COLO668 (cell line): ENCODE measurements around the gene UBE2A.
A peak's percentile ranks its signal among the peaks of the same experiment; 100 is the strongest.

Experiments used
- DNase-seq: peaks from one replicate; lab custom pipeline; 2025; ENCODE audit not compliant: unreplicated experiment; lab: John Stamatoyannopoulos, UW

UBE2A gene

DNA sequence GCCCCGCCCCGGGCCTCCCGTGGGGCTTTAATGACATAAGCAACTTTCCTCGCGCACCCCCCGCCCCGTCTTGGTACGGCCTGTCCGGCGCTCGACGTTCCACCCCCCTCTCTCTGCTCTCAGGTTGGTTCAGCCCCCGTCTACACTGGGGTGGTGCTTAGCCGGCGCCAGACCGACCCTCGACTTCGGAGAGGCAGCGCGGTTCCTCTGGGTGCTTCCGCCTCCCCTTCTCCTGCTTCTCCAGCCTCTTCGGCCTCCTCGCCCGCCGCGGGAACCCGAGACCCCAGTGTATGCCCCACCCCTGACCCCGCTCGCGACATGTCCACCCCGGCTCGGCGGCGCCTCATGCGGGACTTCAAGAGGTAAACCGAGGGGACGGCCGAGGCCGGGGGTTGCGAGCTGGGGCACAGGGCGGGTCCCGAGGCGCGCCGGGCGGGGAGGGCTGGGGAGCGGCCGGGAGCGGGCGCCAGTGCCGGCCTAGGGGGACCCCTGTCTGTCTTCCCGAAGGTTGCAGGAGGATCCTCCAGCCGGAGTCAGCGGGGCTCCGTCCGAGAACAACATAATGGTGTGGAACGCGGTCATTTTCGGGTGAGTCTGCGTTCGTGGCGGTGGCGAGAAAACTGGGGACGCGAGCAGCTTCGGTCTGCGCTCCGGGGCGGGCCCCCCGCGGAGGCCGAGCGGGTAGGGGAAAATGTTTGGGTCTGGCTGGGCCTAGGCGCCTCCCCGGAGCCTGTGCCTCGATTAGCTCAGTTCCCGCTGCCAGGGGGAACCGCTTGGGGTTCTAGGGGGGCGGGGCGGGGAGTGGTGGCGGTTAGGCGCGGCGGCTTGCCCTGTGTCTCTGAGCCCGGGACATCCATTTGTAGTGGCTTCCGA is at the start of gene UBE2A:
Gene UBE2A (plus strand): TSS at position 170 of the 873 bp plus-strand sequence. CDS start 149 bp downstream, at position 319.
- peak; percentile 88 for DNase-seq

DNA sequence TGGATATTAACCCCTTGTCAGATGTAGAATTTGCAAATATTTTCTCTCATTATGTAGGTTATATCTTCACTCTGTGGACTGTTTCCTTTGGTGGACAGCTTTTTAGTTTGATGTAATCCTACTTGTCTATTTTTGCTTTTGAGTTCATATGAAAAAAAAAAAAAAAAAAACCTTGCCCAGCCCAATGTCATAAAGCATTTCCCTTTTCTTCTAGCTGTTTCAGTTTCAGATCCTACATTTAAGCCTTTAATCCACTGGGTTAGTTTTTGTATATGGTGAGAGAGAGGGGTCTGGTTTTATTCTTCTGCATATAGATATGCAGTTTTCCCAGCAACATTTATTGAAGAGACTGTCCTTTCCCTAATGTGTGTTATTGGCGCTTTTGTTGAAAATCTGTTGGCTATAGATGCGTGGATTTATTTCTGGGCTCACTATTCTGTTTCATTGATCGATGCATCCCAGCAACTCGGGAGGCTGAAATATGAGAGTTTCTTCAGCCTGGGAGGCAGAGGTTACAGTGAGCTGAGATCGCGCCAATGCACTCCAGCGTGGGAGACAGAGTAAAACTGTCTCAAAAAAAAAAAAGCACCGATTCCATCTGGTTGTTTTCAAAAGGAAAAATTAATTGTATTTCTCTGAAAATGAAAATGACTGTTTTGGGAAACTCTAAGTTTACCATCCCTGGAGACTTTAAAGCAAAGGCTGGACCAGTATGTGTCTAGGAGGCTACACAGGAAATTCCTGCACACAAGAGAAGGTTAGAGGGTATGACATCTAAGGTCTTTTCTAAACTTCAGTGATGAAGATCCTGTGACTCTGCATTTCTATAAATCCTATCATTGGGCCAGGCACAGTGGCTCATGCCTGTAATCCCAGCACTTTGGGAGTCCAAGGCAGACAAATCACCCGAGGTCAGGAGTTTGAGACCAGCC is 44.8 kb upstream of the UBE2A start:
- no peak for DNase-seq

DNA sequence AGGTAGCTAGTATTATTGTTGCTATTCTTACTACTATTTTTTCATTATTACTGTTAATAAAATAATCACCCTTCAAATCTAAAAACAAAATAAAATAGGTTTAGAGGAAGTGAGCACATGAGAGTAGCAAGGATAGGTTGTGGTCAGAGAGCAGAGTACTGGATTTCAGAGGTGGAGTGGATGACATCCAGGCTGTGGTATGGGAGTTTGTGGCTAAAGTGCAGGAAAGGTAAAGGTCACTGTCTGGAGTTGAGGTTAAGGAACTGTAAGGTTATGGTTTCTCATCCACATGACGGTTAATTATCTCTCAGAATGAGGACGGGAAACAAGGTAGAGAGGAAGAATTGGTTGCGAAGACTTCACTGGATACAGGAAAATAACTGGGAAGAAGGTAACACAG is 36.9 kb upstream of the UBE2A start:
- DNase-seq, result no peak

DNA sequence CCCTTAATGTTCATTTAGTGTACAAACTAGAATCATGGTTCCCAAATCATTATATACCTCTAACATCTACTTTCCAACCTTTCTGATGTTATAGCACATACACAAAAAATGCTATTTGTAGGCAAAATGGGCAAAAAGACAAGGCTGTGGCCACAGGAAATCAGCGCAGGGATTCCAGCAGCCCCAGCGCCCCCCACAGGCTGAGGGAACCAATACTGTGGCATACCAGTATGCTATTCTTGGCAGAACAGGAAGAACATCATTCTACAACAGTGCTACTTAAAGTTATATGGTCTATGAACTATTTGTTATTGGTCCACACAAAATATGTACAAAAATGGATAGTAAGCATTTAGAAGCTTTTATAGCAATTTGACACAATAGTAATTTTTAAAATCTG is 34.5 kb upstream of the UBE2A start:
- no peak for DNase-seq

DNA sequence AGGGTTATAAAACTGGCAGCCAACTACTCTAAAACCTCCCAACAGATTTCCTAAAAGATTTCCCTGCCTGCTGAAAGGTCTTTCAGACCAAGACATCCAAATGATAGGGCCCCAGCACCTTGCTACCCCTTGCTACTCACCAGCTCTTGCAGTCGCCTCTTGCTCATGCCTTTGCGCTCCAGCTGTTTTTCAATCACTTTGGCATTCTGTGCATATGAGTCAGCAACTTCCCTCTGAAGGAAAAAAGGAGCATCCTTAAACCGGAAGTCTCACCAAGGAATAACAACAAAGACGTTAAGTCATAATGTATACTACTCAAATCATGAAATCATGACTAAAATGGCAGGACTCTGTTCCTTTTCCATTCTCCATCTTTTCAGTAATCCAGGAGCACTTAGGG is 33.2 kb upstream of the UBE2A start:
- no peak for DNase-seq

DNA sequence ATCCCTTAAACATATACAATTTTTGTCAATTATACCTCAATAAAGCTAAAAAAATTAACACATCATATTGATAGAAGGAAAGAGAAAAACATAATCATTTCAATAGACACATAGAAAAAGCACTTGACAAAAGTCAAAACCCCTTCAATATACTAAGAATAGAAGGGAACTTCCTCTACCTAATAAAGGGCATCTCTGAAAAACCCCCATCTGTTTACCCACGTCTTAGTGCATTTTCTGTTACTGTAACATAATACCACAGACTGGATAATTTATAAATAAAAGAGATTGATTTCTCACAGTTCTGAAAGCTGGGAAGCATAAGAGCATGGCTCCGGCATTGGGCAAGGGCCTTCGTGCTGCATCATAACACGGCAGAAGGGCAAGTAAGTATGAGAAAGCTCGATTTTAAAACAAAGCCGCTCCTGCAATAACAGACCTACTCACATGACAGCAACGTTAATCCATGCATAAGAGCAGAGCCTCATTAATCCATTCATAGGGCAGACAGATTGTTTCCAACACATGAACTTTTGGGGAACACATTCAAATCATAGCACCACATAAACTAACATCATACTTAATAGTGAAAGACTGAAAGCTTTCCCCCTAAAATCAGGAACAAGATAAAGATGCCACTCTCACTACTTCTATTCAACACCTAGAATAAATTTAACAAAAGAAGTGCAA is 24.9 kb upstream of the UBE2A start:
- no peak for DNase-seq

DNA sequence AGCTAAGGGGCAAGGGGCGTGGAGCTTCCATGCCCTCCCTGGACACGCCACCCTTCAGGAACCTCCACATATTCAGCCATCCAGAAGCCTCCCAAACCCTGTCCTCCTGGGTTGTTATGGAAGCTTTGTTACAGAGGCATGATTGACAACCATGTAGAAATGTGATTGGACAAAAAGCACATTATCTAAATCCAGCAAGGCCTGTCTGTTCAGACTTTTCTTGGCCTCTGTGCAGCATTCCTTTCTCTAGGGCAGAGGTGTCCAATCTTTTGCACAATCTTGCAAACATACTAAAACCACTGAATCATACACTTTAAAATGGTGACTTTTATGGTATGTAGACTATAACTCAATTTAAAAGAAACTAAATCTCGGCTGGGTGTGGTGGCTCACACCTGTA is 21.9 kb upstream of the UBE2A start:
- DNase-seq, result no peak

DNA sequence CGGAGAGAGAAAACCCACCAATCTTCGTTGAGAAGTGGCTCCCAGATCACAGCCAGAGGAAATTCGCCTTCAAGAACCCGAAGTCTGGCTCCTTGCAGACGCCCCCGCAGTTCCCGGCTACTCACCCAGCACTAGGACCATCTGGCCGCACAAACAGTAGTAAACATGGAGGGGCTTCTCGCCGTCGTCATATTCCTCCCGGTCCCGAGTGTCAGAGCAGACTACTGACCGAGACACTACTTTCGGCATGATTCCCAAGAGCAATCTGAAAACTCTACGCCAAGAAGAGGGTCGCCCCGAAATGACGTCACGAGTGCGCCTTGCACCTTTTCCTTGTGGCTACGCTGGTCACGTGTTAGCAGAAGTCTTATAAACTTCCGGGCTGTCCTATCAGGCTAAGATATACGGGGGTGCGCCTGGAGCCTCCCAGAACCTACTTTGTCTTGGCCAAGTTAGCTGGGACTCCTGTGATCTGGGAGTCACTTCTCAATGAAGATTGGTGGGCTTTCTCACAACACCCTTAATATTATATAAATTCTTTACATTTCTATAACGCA is 9.2 kb upstream of the UBE2A start, which contains the start of gene STEEP1:
Gene STEEP1 (minus strand): TSS at position 303 of the 557 bp plus-strand sequence. CDS start 54 bp downstream, at position 249.
- DNase-seq, result peak; percentile 91

DNA sequence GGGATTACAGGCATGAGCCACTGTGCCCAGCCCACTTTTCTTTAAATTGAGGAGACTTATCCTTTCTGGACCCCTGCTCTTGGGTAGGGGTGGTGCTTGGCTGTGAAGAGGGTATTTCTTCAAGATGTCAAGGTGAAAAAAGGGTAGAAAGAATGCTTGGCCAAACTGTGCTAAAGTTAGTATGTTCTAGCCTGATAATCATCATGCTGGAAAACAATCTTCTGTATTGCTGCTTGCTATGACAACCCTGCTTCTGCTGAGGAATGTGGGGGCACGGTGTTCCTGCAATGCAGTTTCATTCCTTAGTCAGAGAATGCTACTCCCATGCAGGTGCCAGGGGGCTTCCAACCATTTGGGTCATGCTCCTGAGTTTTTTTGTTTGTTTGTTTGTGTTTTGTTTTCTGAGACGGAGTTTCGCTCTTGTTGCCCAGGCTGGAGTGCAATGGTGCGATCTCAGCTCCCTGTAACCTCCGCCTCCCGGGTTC is 4.0 kb upstream of the UBE2A start:
- no peak for DNase-seq

DNA sequence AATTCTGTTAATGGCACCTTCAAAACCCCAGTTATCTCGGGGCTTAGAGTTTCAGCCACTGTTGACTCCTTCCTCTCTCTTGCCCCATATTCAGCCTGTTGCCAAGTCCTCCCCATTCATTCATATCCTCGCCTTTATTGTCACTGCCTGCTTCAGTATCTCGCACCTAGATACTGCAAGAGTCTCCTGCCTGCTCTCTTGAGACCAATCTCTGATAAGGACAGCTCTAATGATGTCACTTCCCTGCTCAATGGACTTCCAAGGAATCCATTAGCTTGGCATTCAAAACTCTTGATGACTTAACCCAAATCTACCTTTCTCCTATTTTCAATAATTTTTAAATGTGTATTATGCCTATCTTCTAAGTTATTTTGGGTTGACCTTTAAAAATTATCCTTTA is 1.1 kb upstream of the UBE2A start:
- no peak for DNase-seq

DNA sequence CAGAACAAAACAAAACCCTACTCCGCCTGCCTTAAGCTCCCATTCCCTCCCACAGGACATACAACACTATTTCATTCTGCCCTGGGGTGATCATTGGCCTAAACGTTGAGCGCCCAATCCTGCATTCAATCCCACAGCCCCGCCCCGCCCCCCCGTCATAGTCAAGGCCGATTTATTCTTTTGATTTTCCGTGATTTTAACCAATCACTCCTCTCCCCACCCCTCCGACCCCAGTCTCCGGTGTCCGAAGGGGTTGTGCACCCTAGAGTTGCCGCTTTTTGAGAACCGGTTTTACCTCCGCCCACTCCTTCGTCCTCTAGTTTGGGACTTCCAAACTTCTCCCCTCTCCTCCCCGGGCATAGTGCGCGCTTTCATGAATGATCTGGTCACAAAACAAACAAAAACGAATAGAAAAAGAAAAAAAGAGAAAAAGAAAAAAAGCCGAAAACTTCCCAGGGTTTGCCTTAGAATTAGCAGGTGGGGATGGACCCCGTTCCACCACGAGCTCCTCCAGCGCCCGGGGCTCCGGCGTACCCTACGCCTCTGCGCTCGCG is 446 bp upstream of the UBE2A start:
- DNase-seq, result no peak

DNA sequence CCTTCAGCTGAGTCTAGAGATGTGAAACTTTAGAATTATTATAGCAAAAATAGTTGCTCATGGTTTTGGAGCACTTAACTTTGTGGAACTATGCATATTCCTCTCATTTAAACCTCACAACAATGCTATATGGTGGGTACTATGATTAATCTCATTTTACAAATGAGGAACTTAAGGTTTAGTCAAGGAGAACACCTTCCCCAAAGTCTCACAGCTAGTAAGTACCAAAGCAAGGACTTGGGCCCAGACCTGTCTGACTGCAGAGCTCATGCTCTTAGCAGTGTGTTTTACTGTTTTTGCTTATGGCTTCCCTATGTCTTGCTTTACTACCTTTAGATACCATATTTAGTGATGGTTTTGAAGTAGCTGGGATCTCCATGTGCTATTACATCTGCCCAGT is 5.1 kb downstream of the UBE2A start:
- no peak for DNase-seq

DNA sequence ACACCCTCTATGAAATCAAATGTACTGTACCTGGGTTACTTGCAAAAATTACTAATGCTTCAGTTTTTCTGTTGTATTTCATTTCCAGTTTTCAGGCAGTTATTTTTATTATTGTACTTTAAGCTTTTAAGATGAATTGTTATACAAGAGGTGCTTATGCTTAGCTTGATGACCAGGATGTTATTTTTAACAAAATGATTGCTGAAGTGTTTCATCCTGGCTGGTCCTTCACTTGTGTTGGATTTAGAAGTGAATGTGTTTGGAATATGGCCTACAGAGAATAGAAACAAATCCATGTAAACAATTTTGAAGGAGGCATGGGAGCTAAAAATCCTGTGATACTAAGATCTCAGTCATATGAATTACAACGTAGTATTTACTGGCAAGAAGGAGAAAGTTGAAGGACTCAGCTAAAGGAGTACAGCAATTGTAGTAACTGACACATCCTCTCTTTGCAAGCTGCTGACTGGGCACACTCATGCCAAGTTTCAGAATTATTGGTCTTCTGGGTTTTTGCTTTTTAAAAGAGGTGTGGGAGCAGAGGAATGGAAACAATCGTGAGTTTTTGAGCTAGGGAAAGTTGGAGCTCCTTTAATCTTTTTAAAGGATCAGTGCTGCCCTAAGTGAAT is 9.2 kb downstream of the UBE2A start:
- DNase-seq, result no peak

DNA sequence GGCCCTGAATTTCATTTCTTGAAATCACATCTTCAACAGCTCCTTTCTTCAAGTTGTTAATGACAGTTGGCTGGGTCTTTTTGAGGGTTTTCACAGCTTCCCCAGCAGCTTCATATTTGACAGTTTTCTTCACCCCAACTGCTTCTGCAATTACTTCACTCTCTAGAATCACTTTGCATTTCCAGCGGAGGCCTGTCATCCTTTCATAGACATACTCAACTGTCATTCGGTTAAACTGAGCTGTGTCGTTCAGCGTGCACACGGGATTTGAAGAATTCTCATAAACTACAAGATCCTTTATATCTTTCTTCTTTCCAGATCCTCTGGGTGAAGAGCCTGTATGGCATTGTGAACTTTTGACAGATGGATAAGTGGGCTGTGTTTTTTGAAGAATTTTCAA is 15.4 kb downstream of the UBE2A start:
- DNase-seq, result no peak

DNA sequence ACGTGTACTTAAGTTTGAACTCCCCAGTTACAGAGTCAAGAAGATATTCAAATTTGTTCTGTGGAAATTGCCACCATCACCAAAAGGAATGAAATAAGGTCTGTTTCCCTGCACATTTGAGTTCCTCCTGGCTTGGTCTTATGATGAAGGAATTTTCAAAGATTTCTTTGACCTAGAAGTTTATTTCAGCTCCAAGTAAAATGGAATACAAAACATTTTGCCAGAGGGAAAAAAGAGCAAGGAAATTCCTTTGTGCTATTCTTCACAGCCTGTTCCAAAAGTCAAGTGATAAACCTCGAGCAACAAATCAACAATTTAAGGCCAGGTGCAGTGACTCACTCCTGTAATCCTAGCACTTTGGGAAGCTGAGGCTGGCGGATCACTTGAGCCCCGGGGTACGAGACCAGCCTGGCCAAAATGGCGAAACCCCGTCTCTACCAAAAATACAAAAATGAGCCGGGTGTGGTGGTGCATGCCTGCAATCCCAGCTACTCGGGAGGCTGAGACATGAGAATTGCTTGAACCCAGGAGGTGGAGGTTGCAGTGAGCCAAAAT is 28.4 kb downstream of the UBE2A start:
- DNase-seq, result no peak

DNA sequence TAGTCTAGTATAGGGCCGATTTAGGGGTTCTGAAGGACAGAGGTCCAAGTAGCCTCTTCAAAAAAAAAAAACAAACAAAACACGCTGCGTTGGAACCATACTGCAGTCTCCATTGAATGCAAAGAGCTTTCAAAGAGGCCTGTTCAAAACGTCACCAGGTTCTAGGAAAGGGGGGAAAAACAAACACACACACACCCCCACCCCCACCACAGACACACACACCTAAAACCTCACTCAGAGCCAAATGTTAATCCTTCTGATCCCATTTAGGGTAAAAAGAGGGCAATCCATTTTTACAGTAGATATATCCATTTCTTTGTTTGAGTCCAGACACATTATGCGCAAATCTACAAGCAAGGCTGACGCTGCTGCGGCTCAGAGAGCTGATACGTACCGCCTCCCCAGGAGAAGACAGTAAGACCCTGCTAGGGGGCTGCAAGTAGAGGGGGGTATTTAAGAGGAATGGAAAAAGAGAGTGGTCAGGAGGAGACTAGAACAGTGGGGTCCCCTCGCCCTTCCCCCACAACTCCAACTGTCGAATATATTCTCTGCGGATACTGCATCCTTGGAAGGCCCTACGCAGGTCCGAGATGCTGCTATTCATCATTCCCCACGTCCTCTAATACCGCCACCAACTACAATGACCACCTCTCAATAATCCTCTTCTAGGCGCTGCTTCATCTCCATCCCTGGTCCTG is 30.6 kb downstream of the UBE2A start:
- DNase-seq, result peak; percentile 5

DNA sequence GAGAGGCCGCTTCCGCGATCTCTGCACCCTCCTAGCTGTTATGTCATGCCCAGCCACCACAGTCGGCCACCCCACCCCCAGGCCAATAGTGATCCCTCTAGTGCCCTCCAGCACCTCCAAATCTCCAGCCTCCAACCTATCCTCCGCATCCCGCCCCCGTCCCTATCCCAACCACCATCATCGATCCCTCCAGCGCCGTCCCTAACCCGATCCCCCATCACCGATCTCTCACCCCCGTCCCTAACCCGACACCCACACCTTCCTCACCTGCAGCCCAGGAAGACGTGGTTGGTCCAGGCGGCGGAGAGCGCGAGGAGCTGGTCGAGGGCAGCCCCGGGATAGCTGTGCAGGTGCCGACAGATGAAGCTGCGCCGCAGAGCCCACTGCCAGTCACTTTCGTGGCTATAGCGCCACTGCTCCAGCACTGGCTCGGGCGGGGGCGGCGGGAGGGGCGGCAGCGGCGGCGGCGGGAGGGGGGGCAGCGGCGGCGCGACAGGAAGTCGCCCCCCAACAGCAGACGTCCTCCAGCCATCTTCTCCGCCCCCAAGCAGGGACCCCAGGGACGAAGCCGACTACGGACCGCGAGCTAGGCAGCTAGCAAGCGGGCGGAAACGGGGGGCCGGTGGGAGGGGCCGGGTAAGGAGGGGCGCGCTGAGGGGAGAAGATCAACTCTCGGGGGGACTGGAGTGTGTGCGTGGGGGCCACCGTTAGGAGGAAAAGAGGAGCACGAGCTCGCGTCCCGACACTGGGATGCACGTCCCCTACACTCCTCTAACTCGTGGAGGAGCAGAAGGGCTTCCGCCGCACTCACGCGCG is 31.3 kb downstream of the UBE2A start:
- peak; percentile 33 for DNase-seq
